GM23248 (cell line): ENCODE data around the gene PADI1.

Experiments used
- EZH2 ChIP-seq: fragments of 200-600 bp; sonication (generic); IDR thresholded peaks from 2 replicates; pipeline ENCODE4 v1.6.1; 2018; ENCODE audit warnings: antibody characterized with exemption, mild to moderate bottlenecking; ENCODE audit not compliant: insufficient read depth, poor library complexity, severe bottlenecking
- EZH2phosphoT487 ChIP-seq: fragments of 200-600 bp; sonication (generic); IDR thresholded peaks from 2 replicates; pipeline ENCODE4 v1.6.1; 2018; ENCODE audit warnings: antibody characterized with exemption, moderate library complexity, mild to moderate bottlenecking, low read depth; ENCODE audit not compliant: insufficient read depth

DNA sequence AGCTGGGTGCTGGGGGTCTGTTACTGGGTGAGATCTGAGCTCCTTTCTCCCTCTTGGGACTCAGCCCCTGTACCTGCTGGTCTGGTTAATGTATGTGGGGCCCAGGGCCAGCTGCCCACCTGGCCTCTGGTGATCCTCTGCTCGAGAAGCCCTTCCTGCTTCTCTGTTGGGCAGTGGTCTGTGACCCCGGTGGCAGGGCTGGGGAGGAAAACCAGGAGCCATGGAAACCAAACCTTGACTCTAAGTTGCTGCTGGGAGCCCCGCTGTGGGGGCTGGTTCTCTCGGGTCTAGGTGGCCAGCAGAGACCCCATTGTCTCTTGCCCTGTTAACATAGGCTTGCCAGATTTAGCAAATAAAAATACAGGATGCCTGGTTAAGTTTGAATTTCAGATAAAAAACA, 1.3 kb downstream of the PADI1 start:
- TF ChIP-seq EZH2phosphoT487 (no peak), EZH2 (no peak)
